Measurements from ENCODE around the gene SEMA3F.

DNA sequence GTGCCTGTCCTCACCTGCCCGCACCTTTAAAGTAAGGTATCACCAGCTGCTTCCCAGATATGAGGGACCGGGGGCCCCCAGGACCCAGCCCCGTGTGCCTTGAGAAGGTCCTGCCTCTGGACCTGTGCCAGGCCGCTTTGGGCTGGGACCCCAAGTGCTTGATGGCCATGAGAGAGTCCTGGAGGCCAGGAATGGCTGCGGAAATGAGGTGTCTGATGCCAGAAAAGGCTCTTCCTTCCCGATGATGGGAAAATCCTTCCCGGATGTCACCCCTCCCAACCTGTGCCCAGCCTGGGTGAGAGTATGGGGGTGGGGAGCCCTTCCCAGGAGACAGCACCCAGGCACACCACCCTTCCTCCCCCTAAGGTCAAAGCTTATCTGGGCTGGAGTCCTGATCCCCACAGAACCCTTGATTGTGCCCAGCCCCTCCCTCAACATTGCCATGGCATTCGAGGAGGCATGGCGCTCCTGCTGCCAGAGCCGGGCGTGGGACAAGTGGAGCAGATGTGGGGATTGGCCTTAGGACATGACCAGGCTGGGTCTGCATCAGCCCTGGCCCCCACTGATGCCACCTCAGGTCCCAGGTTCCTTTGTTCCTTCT is 14.2 kb downstream of the SEMA3F start:
- TF ChIP-seq GABPA (IDR thresholded peaks at IDR 0.05; ENCODE audit: low read depth) = no peak
- TF ChIP-seq CTCF (IDR thresholded peaks at IDR 0.05; ENCODE audit: insufficient read depth, low read length) = no peak
- TF ChIP-seq POLR2AphosphoS5 (IDR thresholded peaks at IDR 0.05; ENCODE audit: low read depth) = no peak
- TF ChIP-seq SPI1 (IDR thresholded peaks at IDR 0.05; ENCODE audit: borderline replicate concordance, low read depth) = no peak
- TF ChIP-seq, protein P1, sequence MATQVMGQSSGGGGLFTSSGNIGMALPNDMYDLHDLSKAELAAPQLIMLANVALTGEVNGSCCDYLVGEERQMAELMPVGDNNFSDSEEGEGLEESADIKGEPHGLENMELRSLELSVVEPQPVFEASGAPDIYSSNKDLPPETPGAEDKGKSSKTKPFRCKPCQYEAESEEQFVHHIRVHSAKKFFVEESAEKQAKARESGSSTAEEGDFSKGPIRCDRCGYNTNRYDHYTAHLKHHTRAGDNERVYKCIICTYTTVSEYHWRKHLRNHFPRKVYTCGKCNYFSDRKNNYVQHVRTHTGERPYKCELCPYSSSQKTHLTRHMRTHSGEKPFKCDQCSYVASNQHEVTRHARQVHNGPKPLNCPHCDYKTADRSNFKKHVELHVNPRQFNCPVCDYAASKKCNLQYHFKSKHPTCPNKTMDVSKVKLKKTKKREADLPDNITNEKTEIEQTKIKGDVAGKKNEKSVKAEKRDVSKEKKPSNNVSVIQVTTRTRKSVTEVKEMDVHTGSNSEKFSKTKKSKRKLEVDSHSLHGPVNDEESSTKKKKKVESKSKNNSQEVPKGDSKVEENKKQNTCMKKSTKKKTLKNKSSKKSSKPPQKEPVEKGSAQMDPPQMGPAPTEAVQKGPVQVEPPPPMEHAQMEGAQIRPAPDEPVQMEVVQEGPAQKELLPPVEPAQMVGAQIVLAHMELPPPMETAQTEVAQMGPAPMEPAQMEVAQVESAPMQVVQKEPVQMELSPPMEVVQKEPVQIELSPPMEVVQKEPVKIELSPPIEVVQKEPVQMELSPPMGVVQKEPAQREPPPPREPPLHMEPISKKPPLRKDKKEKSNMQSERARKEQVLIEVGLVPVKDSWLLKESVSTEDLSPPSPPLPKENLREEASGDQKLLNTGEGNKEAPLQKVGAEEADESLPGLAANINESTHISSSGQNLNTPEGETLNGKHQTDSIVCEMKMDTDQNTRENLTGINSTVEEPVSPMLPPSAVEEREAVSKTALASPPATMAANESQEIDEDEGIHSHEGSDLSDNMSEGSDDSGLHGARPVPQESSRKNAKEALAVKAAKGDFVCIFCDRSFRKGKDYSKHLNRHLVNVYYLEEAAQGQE (IDR thresholded peaks at IDR 0.05; ENCODE audit: insufficient replicate concordance, low read depth) = no peak
